WERI-Rb-1 (cell line): Measurements from ENCODE around the gene TOX2.

ENCODE experiments used
- DNase-seq: peaks from one replicate; pipeline ENCODE4 v3.0.0-alpha.2; 2020
- H3K27ac ChIP-seq: fragments of 250-450 bp; sonication (Bioruptor Pico); 2 replicates; pipeline ENCODE4 v1.5.1; 2020; ENCODE audit warnings: mild to moderate bottlenecking, moderate library complexity
- H3K27me3 ChIP-seq: fragments of 250-450 bp; sonication (Bioruptor Pico); 2 replicates; pipeline ENCODE4 v1.5.1; 2021; ENCODE audit warnings: mild to moderate bottlenecking, low read depth, moderate library complexity; ENCODE audit not compliant: insufficient read depth, severe bottlenecking
- H3K36me3 ChIP-seq: fragments of 250-450 bp; sonication (Bioruptor Pico); 2 replicates; pipeline ENCODE4 v1.5.1; 2020; ENCODE audit warnings: mild to moderate bottlenecking, moderate library complexity
- H3K4me3 ChIP-seq: 2 replicates; pipeline ENCODE4 v1.5.1; 2011; ENCODE audit warnings: low read depth, mild to moderate bottlenecking, control low read depth, low read length
- H3K9me3 ChIP-seq: fragments of 250-450 bp; sonication (Bioruptor Pico); 2 replicates; pipeline ENCODE4 v1.5.1; 2021; ENCODE audit warnings: mild to moderate bottlenecking, moderate library complexity; ENCODE audit not compliant: severe bottlenecking
- TF ChIP-seq, protein P1 (sequence below): IDR thresholded peaks from 2 replicates; pipeline ENCODE4 v1.5.1; 2011; ENCODE audit warnings: low read depth, mild to moderate bottlenecking, control low read depth, inconsistent platforms, low read length

The TOX2 gene

GRCh38 chr20:44021900-44022299 is 107.2 kb downstream of the TOX2 start:
- Histone ChIP-seq H3K27me3 (peaks cover 73% of the 10 kb centered on the region), H3K9me3 (no peaks in the 10 kb centered on the region), H3K36me3 (no peaks in the 10 kb centered on the region), H3K4me3 (no peak overlapping the region), H3K27ac (no peak overlapping the region)
- TF ChIP-seq, protein P1, sequence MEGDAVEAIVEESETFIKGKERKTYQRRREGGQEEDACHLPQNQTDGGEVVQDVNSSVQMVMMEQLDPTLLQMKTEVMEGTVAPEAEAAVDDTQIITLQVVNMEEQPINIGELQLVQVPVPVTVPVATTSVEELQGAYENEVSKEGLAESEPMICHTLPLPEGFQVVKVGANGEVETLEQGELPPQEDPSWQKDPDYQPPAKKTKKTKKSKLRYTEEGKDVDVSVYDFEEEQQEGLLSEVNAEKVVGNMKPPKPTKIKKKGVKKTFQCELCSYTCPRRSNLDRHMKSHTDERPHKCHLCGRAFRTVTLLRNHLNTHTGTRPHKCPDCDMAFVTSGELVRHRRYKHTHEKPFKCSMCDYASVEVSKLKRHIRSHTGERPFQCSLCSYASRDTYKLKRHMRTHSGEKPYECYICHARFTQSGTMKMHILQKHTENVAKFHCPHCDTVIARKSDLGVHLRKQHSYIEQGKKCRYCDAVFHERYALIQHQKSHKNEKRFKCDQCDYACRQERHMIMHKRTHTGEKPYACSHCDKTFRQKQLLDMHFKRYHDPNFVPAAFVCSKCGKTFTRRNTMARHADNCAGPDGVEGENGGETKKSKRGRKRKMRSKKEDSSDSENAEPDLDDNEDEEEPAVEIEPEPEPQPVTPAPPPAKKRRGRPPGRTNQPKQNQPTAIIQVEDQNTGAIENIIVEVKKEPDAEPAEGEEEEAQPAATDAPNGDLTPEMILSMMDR: no peak
- no peak for DNase-seq

- Histone ChIP-seq H3K9me3 (no peaks in the 10 kb centered on the region), H3K27ac (no peak overlapping the region), H3K27me3 (peaks cover 73% of the 10 kb centered on the region), H3K4me3 (no peak overlapping the region), H3K36me3 (no peaks in the 10 kb centered on the region)
- DNase-seq: no peak
- TF ChIP-seq, protein P1: no peak
Measured at GRCh38 chr20:44022464-44022863, 107.8 kb downstream of the TOX2 start.

GRCh38 chr20:44023515-44024371 is 109.1 kb downstream of the TOX2 start:
- H3K36me3 ChIP-seq: no peaks in the 10 kb centered on the region
- TF ChIP-seq, protein P1: no peak
- H3K27me3 ChIP-seq: peaks cover 74% of the 10 kb centered on the region
- no peaks in the 10 kb centered on the region for H3K9me3 ChIP-seq
- H3K4me3 ChIP-seq: no peak overlapping the region
- DNase-seq: no peak
- H3K27ac ChIP-seq: no peak overlapping the region

GRCh38 chr20:44024820-44025580 is 110.3 kb downstream of the TOX2 start:
- Histone ChIP-seq H3K4me3 (no peak overlapping the region), H3K27me3 (peaks cover 74% of the 10 kb centered on the region), H3K9me3 (no peaks in the 10 kb centered on the region), H3K27ac (no peak overlapping the region), H3K36me3 (no peaks in the 10 kb centered on the region)
- DNase-seq: no peak
- TF ChIP-seq, protein P1: no peak

DNA sequence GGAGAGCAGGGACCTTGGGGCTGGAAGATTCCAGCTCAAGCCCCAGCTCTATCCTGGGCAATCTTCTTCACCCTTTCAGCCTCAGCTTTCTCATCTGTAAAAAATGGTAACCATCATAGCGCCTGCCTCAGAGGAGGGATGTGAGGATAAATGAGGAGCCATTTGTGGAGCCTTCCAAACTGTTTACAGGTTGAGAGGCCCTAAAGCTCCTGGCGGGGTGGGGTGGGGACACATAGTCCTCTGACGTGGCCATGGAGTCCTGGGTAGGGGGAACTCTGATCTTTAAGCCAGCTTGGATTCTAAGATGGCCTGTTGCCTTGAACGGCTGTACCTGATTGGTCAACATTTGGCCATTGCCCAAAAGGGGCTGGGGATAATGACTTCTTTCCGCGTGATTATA is 111.1 kb downstream of the TOX2 start:
- DNase-seq: no peak
- H3K4me3 ChIP-seq: no peak overlapping the region
- TF ChIP-seq, protein P1: no peak
- no peak overlapping the region for H3K27ac ChIP-seq
- peaks cover 72% of the 10 kb centered on the region for H3K27me3 ChIP-seq
- no peaks in the 10 kb centered on the region for H3K9me3 ChIP-seq
- H3K36me3 ChIP-seq: no peaks in the 10 kb centered on the region
